DLD1 (cell line): Measurements from ENCODE around the gene HYAL4.
"Not testable (repeated sequence)": the region's sequence is repeated elsewhere in the genome, so short reads cannot be mapped to it uniquely, and the experiment has no call there.

ENCODE experiments used
- in situ Hi-C: cut with HindIII; loops from 2 replicates; pipeline ENCODE4 v1.10.0; 2017; ENCODE audit warnings: low sequenced_read_pairs

Gene HYAL4

GRCh38 chr7:123844712-123845219 is at the start of gene HYAL4:
Gene HYAL4 (plus strand): TSS chr7:123845169. CDS start chr7:123868274, 23,105 bp downstream.
- in situ Hi-C loops, result no loop called here

- in situ Hi-C loops, result no loop called here
These were observed 49.1 kb upstream of the HYAL4 start for GRCh38 chr7:123795917-123796316.

GRCh38 chr7:123796568-123796967 is 48.4 kb upstream of the HYAL4 start:
- in situ Hi-C loops, result no loop called here

GRCh38 chr7:123797673-123798531 is 47.1 kb upstream of the HYAL4 start:
- in situ Hi-C loops, result no loop called here

- in situ Hi-C loops, result no loop called here
These were observed 46.3 kb upstream of the HYAL4 start for GRCh38 chr7:123798532-123799188.

GRCh38 chr7:123802249-123802648 is 42.7 kb upstream of the HYAL4 start:
- in situ Hi-C loops, result no loop called here

GRCh38 chr7:123805287-123805686 is 39.7 kb upstream of the HYAL4 start:
- in situ Hi-C loops, result no loop called here

GRCh38 chr7:123809471-123809870 is 35.5 kb upstream of the HYAL4 start:
- in situ Hi-C loops, result no loop called here

GRCh38 chr7:123811056-123811455 is 33.9 kb upstream of the HYAL4 start:
- in situ Hi-C loops, result no loop called here

GRCh38 chr7:123816916-123817315 is 28.1 kb upstream of the HYAL4 start:
- in situ Hi-C loops, result no loop called here

GRCh38 chr7:123819001-123819400 is 26.0 kb upstream of the HYAL4 start:
- in situ Hi-C loops, result no loop called here

GRCh38 chr7:123819795-123820194 is 25.2 kb upstream of the HYAL4 start:
- in situ Hi-C loops, result not testable (repeated sequence)

- in situ Hi-C loops, result no loop called here
These were observed 24.1 kb upstream of the HYAL4 start for GRCh38 chr7:123820864-123821263.

GRCh38 chr7:123821320-123821719 is 23.6 kb upstream of the HYAL4 start:
- in situ Hi-C loops, result no loop called here

- in situ Hi-C loops, result no loop called here
These were observed 20.8 kb upstream of the HYAL4 start for GRCh38 chr7:123823898-123824753.

GRCh38 chr7:123824754-123825067 is 20.3 kb upstream of the HYAL4 start:
- in situ Hi-C loops, result no loop called here

- in situ Hi-C loops, result no loop called here
These were observed 16.2 kb upstream of the HYAL4 start for GRCh38 chr7:123828805-123829204.

GRCh38 chr7:123836656-123837055 is 8.3 kb upstream of the HYAL4 start:
- in situ Hi-C loops, result no loop called here

GRCh38 chr7:123839106-123839505 is 5.9 kb upstream of the HYAL4 start:
- in situ Hi-C loops, result not testable (repeated sequence)

GRCh38 chr7:123844142-123844541 is 827 bp upstream of the HYAL4 start:
- in situ Hi-C loops, result not testable (repeated sequence)

- in situ Hi-C loops, result no loop called here
These were observed 851 bp downstream of the HYAL4 start for GRCh38 chr7:123845823-123846216.
